BE2C (cell line): ENCODE data around the gene TIMM10B.

Source experiments
- DNase-seq: peaks from one replicate; pipeline ENCODE4 v3.0.0-alpha.2; 2020
- H3K27me3 ChIP-seq: fragments of 250-450 bp; sonication (Bioruptor Pico); 2 replicates; pipeline ENCODE4 v1.5.1; 2020; ENCODE audit warnings: mild to moderate bottlenecking
- H3K36me3 ChIP-seq: fragments of 250-450 bp; sonication (Bioruptor Pico); 2 replicates; pipeline ENCODE4 v1.5.1; 2020; ENCODE audit warnings: mild to moderate bottlenecking
- H3K4me1 ChIP-seq: fragments of 250-450 bp; sonication (Bioruptor Pico); 2 replicates; pipeline ENCODE4 v1.5.1; 2020
- H3K4me3 ChIP-seq: 2 replicates; pipeline ENCODE4 v1.5.1; 2011; ENCODE audit warnings: low read depth, low read length
- H3K9me3 ChIP-seq: fragments of 250-450 bp; sonication (Bioruptor Pico); 2 replicates; pipeline ENCODE4 v1.5.1; 2020
- TF ChIP-seq, protein P1 (sequence below): IDR thresholded peaks from 2 replicates; pipeline ENCODE4 v1.5.1; 2012; ENCODE audit warnings: mild to moderate bottlenecking, low read depth, low read length

Gene TIMM10B

DNA sequence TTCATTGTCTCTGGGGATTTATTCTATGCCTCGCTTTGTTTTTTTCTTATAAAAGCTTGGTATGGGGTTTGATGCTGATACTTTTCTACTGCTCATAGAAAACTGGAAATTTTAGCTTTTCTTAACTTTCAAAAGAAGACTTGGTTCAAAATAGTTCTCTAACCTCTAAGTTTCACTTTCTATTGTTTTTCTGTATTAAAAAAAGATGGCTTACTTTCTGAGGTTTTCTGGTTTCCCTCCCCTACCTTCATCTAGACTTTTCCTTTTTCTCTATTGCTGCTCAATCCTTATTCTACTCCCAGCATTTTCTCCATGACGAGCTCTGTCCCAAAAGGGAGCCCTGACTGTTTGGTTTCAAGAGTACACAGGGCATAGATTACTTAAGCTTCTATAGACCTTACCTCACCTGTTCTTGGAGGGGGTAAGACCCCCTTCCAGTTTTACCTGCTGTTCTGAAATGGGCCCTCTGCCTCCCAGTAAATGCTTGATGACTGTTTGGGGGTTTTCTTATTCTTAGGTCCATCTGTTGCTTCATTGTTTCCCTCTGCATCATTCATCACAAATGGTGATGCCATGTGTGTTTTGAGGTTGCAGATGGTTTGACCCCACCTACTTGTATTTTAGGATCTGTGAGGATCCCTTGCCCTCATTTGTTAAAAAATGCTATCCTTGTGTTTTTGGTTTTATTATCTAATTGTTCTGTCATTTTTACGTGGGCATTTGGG is 45.3 kb downstream of the TIMM10B start:
- Histone ChIP-seq H3K4me3 (no peak overlapping the region), H3K4me1 (no peaks in the 10 kb centered on the region), H3K36me3 (no peaks in the 10 kb centered on the region), H3K27me3 (no peaks in the 10 kb centered on the region), H3K9me3 (no peaks in the 10 kb centered on the region)
- TF ChIP-seq, protein P1, sequence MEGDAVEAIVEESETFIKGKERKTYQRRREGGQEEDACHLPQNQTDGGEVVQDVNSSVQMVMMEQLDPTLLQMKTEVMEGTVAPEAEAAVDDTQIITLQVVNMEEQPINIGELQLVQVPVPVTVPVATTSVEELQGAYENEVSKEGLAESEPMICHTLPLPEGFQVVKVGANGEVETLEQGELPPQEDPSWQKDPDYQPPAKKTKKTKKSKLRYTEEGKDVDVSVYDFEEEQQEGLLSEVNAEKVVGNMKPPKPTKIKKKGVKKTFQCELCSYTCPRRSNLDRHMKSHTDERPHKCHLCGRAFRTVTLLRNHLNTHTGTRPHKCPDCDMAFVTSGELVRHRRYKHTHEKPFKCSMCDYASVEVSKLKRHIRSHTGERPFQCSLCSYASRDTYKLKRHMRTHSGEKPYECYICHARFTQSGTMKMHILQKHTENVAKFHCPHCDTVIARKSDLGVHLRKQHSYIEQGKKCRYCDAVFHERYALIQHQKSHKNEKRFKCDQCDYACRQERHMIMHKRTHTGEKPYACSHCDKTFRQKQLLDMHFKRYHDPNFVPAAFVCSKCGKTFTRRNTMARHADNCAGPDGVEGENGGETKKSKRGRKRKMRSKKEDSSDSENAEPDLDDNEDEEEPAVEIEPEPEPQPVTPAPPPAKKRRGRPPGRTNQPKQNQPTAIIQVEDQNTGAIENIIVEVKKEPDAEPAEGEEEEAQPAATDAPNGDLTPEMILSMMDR, result no peak
- no peak for DNase-seq

DNA sequence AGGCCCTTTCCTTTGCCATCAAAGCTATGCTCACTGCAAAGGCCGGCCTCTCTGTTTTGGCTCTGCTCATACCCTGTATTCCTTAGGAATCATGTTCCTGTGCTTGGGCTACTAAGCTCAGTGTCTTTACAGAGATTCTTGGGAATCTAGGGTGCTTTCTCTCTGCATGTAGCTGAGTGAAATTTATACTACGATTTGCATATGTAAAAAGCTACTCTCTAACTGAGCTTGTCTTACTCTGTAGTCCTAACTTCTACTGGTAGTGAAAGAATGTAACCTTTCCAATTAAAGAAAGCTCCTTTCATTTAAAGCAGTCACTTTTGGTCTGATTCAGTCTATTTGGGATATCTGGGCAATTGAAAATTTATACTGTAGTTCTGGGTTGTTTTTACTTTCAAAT is 48.0 kb downstream of the TIMM10B start:
- Histone ChIP-seq H3K27me3 (no peaks in the 10 kb centered on the region), H3K4me1 (no peaks in the 10 kb centered on the region), H3K9me3 (no peaks in the 10 kb centered on the region)

DNA sequence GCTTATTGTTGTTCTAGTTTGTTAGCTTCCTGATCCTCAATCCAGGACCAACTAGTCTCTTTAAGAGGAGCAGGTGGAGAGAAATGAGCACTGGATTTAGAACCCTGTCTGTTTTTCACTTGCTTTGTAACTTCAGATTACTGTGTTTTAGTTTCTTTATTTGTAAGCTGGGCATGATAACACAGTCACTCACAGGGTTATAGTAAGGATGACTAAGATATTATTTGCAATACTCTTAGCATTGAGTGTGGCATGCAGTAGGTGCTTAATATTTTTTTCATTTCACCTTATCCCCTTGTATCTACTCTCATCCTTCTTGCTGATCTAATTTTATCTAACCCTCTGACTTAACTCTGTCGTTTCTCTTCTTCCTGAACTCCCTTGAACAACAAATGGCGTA is 49.5 kb downstream of the TIMM10B start:
- Histone ChIP-seq H3K4me3 (no peak overlapping the region), H3K36me3 (no peaks in the 10 kb centered on the region), H3K9me3 (no peaks in the 10 kb centered on the region), H3K27me3 (no peaks in the 10 kb centered on the region), H3K4me1 (no peaks in the 10 kb centered on the region)
- no peak for DNase-seq
- TF ChIP-seq, protein P1, result no peak

More for the DNA sequence above, 48.0 kb downstream of the TIMM10B start:
- Histone ChIP-seq H3K4me3 (no peak overlapping the region), H3K36me3 (no peaks in the 10 kb centered on the region)
- no peak for DNase-seq
- TF ChIP-seq, protein P1, result no peak

DNA sequence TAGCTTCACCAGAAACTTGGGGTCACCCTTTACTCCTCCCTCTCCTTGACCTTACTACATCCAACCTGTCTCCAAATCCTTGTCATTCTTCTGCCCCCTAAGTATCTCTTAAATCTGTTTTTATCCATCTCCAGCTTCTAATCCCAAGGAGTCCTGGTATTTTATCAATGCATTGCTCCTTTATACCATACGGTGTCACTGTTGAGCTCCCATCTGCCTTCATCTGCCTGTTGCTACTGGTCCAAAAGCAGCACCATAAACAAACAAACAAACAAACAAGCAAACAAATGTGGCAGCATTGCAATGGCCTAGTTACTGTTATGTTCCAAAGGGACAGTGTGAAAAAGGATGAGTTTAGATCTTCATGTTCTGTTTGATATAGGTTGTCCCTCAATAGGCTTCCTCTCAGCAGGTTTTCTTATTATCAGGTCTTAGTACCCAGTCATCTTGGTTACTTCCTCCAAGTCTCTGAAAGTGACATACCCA is 50.0 kb downstream of the TIMM10B start:
- DNase-seq, result peak; percentile 23

More for the DNA sequence above, 50.0 kb downstream of the TIMM10B start:
- no peak overlapping the region for H3K4me3 ChIP-seq
- no peaks in the 10 kb centered on the region for H3K4me1 ChIP-seq
- no peaks in the 10 kb centered on the region for H3K27me3 ChIP-seq
- H3K9me3 ChIP-seq, result no peaks in the 10 kb centered on the region
- TF ChIP-seq, protein P1, result peak; percentile 73
- no peaks in the 10 kb centered on the region for H3K36me3 ChIP-seq
